HG02973 (cell line): ENCODE measurements around the gene NUTM2A.
"Not testable (repeated sequence)": the region's sequence is repeated elsewhere in the genome, so short reads cannot be mapped to it uniquely, and the experiment has no call there.

ENCODE experiments used
- ATAC-seq: cut with Tn5 transposase; IDR thresholded peaks from one replicate; pipeline ENCODE4 v1.9.1; 2021; ENCODE audit warnings: moderate library complexity; ENCODE audit not compliant: unreplicated experiment

Gene NUTM2A

DNA sequence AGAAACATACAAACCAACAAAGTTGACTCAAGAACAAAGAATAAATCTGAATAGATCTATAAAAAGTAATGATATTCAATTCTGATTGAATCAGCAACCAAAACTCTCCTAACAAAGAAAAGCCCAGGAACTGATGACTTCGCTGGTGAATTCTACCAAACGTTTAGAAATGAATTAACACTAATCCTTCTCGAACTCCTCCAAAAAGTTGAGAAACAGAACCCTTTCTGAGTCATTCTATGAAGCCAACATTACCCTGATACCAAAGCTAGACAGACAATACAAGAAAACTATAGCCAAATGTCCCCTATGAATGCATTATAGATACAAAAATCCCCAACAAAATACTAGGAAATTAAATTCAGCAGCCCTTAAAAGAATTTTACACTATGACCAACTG is 16.9 kb downstream of the NUTM2A start:
- ATAC-seq = not testable (repeated sequence)

DNA sequence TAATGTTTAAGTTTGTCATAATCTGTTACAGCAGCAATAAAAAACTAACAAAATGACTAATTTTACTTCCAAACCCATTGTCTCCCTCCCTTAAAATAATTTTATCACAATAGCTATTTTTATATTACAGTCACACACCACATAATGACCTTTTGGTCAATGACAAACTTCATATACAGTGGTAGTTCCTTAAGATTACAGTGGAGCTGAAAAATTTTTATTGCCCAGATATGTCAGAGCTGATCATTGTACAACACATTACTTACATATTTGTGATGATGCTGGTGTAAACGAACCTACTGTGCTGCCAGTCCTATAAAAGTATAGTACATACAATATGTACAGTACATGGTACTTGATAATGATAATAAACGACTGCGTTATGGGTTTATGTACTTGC is 22.1 kb downstream of the NUTM2A start:
- not testable (repeated sequence) for ATAC-seq

DNA sequence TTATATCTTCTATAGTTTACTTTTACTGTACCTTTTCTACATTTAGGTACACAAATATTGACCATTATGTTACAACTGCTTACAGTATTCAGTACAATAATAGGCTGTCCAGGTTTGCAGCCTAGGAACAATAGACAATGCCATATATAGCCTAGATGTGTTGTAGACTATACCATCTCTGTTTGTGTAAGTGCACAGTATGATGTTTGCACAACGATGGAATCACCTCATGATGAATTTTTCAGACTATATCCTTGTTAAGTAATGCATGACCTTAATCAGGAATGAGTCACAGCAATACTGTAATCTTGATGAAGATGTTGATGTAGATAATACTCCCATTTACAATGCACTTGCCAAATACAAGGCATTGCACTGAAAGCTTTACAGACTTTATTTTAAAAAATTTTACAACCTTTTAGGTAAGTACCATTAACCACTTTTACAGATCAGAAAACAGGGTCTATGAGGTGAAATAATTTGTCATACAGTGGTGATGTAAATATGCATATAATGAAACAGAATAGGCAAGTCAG is 23.6 kb downstream of the NUTM2A start:
- ATAC-seq = not testable (repeated sequence)

DNA sequence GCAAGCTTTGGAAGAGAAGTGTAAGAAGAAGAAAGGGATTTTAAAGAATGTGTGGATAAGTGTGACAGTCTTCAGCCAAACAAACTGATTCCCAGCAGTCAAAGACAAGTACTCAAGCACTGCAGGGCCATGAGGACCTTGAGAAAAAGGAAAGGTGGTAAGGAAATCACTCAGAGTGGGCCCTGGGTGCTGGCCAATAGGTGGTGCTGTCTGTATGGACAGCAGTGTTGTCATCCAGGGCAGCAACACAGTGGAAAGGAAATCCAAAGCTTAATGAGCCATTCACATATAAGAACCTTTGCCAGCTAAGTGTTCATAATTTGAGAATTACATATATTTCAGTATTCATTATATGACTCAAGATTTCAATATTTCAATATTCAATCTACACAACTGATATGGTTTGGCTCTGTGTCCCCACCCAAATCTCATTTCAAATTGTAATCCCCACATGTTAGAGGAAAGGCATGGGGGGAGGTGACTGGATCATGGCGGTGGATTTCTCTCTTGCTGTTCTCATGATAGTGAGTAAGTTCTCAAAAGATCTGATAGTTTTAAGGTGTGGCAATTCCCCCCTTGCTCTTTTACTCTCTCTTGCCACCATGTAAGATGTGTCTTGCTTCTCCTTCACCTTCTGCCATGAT is 55.6 kb downstream of the NUTM2A start:
- ATAC-seq = not testable (repeated sequence)
